H1 (cell line): ENCODE results near the gene RNF13. TPM values are rescaled to one million over a fixed set of nuclear protein-coding genes. Genes with fewer than 3 reads are reported as not detected.

Source experiments
- CTCF ChIA-PET: fragments of 300-600 bp; sonication (Branson Sonifier 250); formaldehyde crosslinking; loops from one replicate; lab custom pipeline; 2021; ENCODE audit not compliant: partially characterized antibody; lab: Charles Lee
- POLR2A ChIA-PET: fragments of 300-600 bp; sonication (Branson Sonifier 250); formaldehyde crosslinking; loops from one replicate; lab custom pipeline; 2021; ENCODE audit warnings: inconsistent platforms; ENCODE audit not compliant: partially characterized antibody; lab: Charles Lee
- DNase-seq, 2 experiments: peaks; one replicate each; pipeline versions ENCODE4 v3.0.0 to v3.0.0-alpha.2; 2010 to 2022; ENCODE audit warnings: low spot score in 2 of 2, low read depth in 1 of 2, mixed read lengths in 1 of 2
- FAIRE-seq: peaks from 2 replicates; lab custom pipeline; 2011; peaks lifted over from hg19 to GRCh38; lab: Jason Lieb, UNC
- H2AFZ ChIP-seq: 2 replicates; pipeline ENCODE4 v1.8.1; 2012; ENCODE audit warnings: low read length, inconsistent platforms
- H2AK5ac ChIP-seq: 2 replicates; pipeline ENCODE4 v1.6.1; 2013; ENCODE audit warnings: low read depth, low read length
- H2BK120ac ChIP-seq: replicated peaks from 2 replicates; pipeline ENCODE3; 2013; ENCODE audit warnings: low read depth, low read length, inconsistent platforms
- H2BK12ac ChIP-seq: 2 replicates; pipeline ENCODE4 v1.6.1; 2013; ENCODE audit warnings: low read depth, low read length
- H2BK15ac ChIP-seq: 2 replicates; pipeline ENCODE4 v1.6.1; 2013; ENCODE audit warnings: low read length
- H2BK20ac ChIP-seq: 2 replicates; pipeline ENCODE4 v1.6.1; 2013; ENCODE audit warnings: low read length
- H2BK5ac ChIP-seq: 2 replicates; pipeline ENCODE4 v1.6.1; 2013; ENCODE audit warnings: low read depth, low read length
- H3K14ac ChIP-seq: 2 replicates; pipeline ENCODE4 v1.6.1; 2013; ENCODE audit warnings: inconsistent platforms; ENCODE audit not compliant: insufficient read length
- H3K18ac ChIP-seq: 2 replicates; pipeline ENCODE4 v1.6.1; 2013; ENCODE audit warnings: low read length; ENCODE audit errors: extremely low read depth
- H3K23ac ChIP-seq: 2 replicates; pipeline ENCODE4 v1.6.1; 2013; ENCODE audit warnings: inconsistent platforms; ENCODE audit not compliant: insufficient read length
- H3K23me2 ChIP-seq: 2 replicates; pipeline ENCODE4 v1.6.1; 2013; ENCODE audit warnings: low read depth, low read length
- H3K27ac ChIP-seq: 2 replicates; pipeline ENCODE4 v1.6.1; 2011; ENCODE audit warnings: low read depth, low read length, inconsistent platforms
- H3K27me3 ChIP-seq, 4 experiments: replicated peaks in 1 of 4; 1 replicate in 1 of 4; 2 replicates in 3 of 4; pipeline versions ENCODE4 v1.6.1 to v1.8.1; 2011 to 2013; ENCODE audit warnings: low read length in 3 of 4, mild to moderate bottlenecking in 3 of 4, inconsistent platforms in 2 of 4, mixed read lengths in 2 of 4, moderate library complexity in 1 of 4; ENCODE audit not compliant: control insufficient read depth in 3 of 4, insufficient read depth in 3 of 4; ENCODE audit errors: extremely low read depth in 1 of 4
- H3K36me3 ChIP-seq, 4 experiments: 2 replicates each; pipeline versions ENCODE4 v1.6.1 to v1.8.1; 2011 to 2013; ENCODE audit warnings: mild to moderate bottlenecking in 4 of 4, low read length in 3 of 4, moderate library complexity in 2 of 4, control low read depth in 1 of 4, inconsistent platforms in 1 of 4; ENCODE audit not compliant: insufficient read depth in 4 of 4, control insufficient read depth in 2 of 4
- H3K4ac ChIP-seq: replicated peaks from 2 replicates; pipeline ENCODE3; 2013; ENCODE audit warnings: low read length, low read depth, mixed read lengths, inconsistent platforms; ENCODE audit not compliant: insufficient read length
- H3K4me1 ChIP-seq, 4 experiments: replicated peaks in 1 of 4; 1 replicate in 1 of 4; 2 replicates in 3 of 4; pipeline versions ENCODE4 v1.6.1 to v1.8.1; 2011 to 2013; ENCODE audit warnings: low read length in 3 of 4, inconsistent platforms in 2 of 4, mixed read lengths in 1 of 4; ENCODE audit not compliant: insufficient read depth in 4 of 4, control insufficient read depth in 3 of 4
- H3K4me2 ChIP-seq, 2 experiments: 2 replicates each; pipeline versions ENCODE4 v1.6.1 to v1.8.1; 2011 to 2013; ENCODE audit warnings: low read depth in 2 of 2, low read length in 2 of 2, control low read depth in 1 of 2, inconsistent platforms in 1 of 2, mild to moderate bottlenecking in 1 of 2; ENCODE audit not compliant: insufficient read depth in 1 of 2
- H3K4me3 ChIP-seq, 4 experiments: fragments of 200-600, 300-600 bp in 1 of 4; sonication (generic), shearing (Covaris generic), sonication (Bioruptor Twin) in 1 of 4; 2 replicates each; pipeline versions ENCODE4 v1.5.1 to v1.8.1; 2011 to 2016; ENCODE audit warnings: low read length in 4 of 4, low read depth in 3 of 4, control low read depth in 2 of 4, inconsistent platforms in 2 of 4, mild to moderate bottlenecking in 2 of 4, mixed read lengths in 1 of 4, moderate library complexity in 1 of 4; ENCODE audit not compliant: insufficient read depth in 2 of 4; ENCODE audit errors: extremely low read depth in 1 of 4
- H3K56ac ChIP-seq: replicated peaks from 2 replicates; pipeline ENCODE3; 2013; ENCODE audit warnings: low read depth, mild to moderate bottlenecking, mixed read lengths, low read length, inconsistent platforms; ENCODE audit not compliant: insufficient read length
- H3K79me1 ChIP-seq: 2 replicates; pipeline ENCODE4 v1.6.1; 2013; ENCODE audit warnings: low read depth, low read length, control low read depth
- H3K79me2 ChIP-seq, 2 experiments: 2 replicates each; pipeline versions ENCODE4 v1.6.1 to v1.8.1; 2012 to 2013; ENCODE audit warnings: low read length in 2 of 2, mild to moderate bottlenecking in 2 of 2, inconsistent platforms in 1 of 2; ENCODE audit not compliant: insufficient read depth in 2 of 2, control insufficient read depth in 1 of 2
- H3K9ac ChIP-seq, 4 experiments: replicated peaks in 1 of 4; 1 replicate in 1 of 4; 2 replicates in 3 of 4; pipeline versions ENCODE4 v1.6.1 to v1.8.1; 2011 to 2013; ENCODE audit warnings: low read depth in 3 of 4, low read length in 3 of 4, control low read depth in 2 of 4, mild to moderate bottlenecking in 2 of 4, moderate library complexity in 2 of 4, inconsistent platforms in 1 of 4; ENCODE audit errors: extremely low read depth in 1 of 4
- H3K9me3 ChIP-seq, 2 experiments: 2 replicates each; pipeline versions ENCODE4 v1.6.1 to v1.8.1; 2012 to 2013; ENCODE audit warnings: mild to moderate bottlenecking in 2 of 2, moderate library complexity in 2 of 2, control low read depth in 1 of 2, inconsistent platforms in 1 of 2, low read depth in 1 of 2, low read length in 1 of 2, mixed read lengths in 1 of 2; ENCODE audit not compliant: insufficient read depth in 2 of 2
- H4K20me1 ChIP-seq, 2 experiments: replicated peaks in 1 of 2; 2 replicates each; pipeline versions ENCODE3 to v1.8.1; 2011 to 2013; ENCODE audit warnings: inconsistent platforms in 2 of 2, low read length in 2 of 2, mild to moderate bottlenecking in 1 of 2; ENCODE audit not compliant: insufficient read depth in 2 of 2, control insufficient read depth in 1 of 2
- H4K5ac ChIP-seq: 2 replicates; pipeline ENCODE4 v1.6.1; 2013; ENCODE audit warnings: low read length, low read depth, mixed read lengths, inconsistent platforms; ENCODE audit not compliant: insufficient read length
- H4K8ac ChIP-seq: 2 replicates; pipeline ENCODE4 v1.8.0; 2013; ENCODE audit warnings: mild to moderate bottlenecking, moderate library complexity, low read length, inconsistent platforms; ENCODE audit not compliant: insufficient read depth; ENCODE audit errors: extremely low read depth
- H4K91ac ChIP-seq: replicated peaks from 2 replicates; pipeline ENCODE3; 2013; ENCODE audit warnings: low read length, mixed read lengths, inconsistent platforms; ENCODE audit not compliant: insufficient read length
- CBX5 ChIP-seq: fragments of 300-800, 300-1000 bp; sonication (generic); IDR thresholded peaks from 2 replicates; pipeline ENCODE4 v1.7.1; 2016; ENCODE audit warnings: antibody characterized with exemption, low read length, low read depth
- CEBPB ChIP-seq: IDR thresholded peaks from 2 replicates; pipeline ENCODE4 v1.6.1; 2012; ENCODE audit warnings: low read depth, low read length
- EP300 ChIP-seq, 2 experiments: IDR thresholded peaks; 1 replicate in 1 of 2; 2 replicates in 1 of 2; pipeline ENCODE4 v1.6.1; 2011 to 2012; ENCODE audit warnings: low read depth in 2 of 2, low read length in 2 of 2, mild to moderate bottlenecking in 2 of 2, borderline replicate concordance in 1 of 2, inconsistent platforms in 1 of 2, moderate library complexity in 1 of 2
- KDM5A ChIP-seq: fragments of 200-600 bp; IDR thresholded peaks from 2 replicates; pipeline ENCODE4 v1.7.1; 2012; ENCODE audit warnings: mild to moderate bottlenecking, low read length, inconsistent platforms, mixed read lengths
- RNF2 ChIP-seq: fragments of 200-900, 300-1000 bp; sonication (generic); IDR thresholded peaks from 2 replicates; pipeline ENCODE4 v1.7.1; 2016; ENCODE audit warnings: borderline replicate concordance, low read depth, mild to moderate bottlenecking, antibody characterized with exemption, low read length; ENCODE audit not compliant: poor library complexity, severe bottlenecking; ENCODE audit errors: missing control alignments
- SUZ12 ChIP-seq: fragments of 200-600 bp; sonication (generic); IDR thresholded peaks from 2 replicates; pipeline ENCODE4 v1.6.1; 2012; ENCODE audit warnings: mild to moderate bottlenecking, inconsistent platforms, low read length, moderate library complexity, mixed read lengths
- WGBS, 2 experiments: shearing (Covaris generic) in 1 of 2; methylation state at CpG; one replicate each; pipeline versions ENCODE4 v1.1.6 to v1.1.7; 2013 to 2015; ENCODE audit warnings: low lambda C conversion rate in 2 of 2, mixed read lengths in 2 of 2, inconsistent platforms in 1 of 2, low coverage in 1 of 2, missing lambda C conversion rate in 1 of 2; ENCODE audit not compliant: insufficient replicate concordance in 2 of 2, insufficient coverage in 1 of 2, insufficient read length in 1 of 2; ENCODE audit errors: extremely low coverage in 1 of 2, missing lambda C conversion rate in 1 of 2; 5-methylcytosine and 5-hydroxymethylcytosine counted together
- polyA plus RNA-seq, 7 experiments: library from polyadenylated mRNA; depleted of rRNA in 3 of 7; stranded (reverse) in 5 of 7; unstranded in 2 of 7; fragments of >200 nt in 5 of 7; fragments of 200-250 nt in 2 of 7; gene quantifications; 1 replicate in 5 of 7; 2 replicates in 1 of 7; 4 replicates in 1 of 7; pipeline versions ENCODE4 v1.2.1 to v1.2.3, GENCODE V29; 2011 to 2013; ENCODE audit warnings: missing spikeins in 2 of 7, mixed read lengths in 2 of 7
- total RNA-seq: library from RNA; stranded (reverse); fragmentation: NEBNext Ultra II Directional; extraction: Animal tissue kit (Norgen Biotek cat#: 25700); gene quantifications from 2 replicates; pipeline ENCODE4 v1.2.1, GENCODE V29; 2021
- TF ChIP-seq, protein P1 (sequence below): IDR thresholded peaks from 2 replicates; pipeline ENCODE4 v1.6.1; 2011; ENCODE audit warnings: low read length, improper control_type of control experiment

RNF13 gene
- total and polyA plus RNA-seq, 2 of the 8 experiments (the other 6 are each of a cell fraction or from before 2014, with no cell fraction given), result 19.4 to 35.4 TPM

DNA sequence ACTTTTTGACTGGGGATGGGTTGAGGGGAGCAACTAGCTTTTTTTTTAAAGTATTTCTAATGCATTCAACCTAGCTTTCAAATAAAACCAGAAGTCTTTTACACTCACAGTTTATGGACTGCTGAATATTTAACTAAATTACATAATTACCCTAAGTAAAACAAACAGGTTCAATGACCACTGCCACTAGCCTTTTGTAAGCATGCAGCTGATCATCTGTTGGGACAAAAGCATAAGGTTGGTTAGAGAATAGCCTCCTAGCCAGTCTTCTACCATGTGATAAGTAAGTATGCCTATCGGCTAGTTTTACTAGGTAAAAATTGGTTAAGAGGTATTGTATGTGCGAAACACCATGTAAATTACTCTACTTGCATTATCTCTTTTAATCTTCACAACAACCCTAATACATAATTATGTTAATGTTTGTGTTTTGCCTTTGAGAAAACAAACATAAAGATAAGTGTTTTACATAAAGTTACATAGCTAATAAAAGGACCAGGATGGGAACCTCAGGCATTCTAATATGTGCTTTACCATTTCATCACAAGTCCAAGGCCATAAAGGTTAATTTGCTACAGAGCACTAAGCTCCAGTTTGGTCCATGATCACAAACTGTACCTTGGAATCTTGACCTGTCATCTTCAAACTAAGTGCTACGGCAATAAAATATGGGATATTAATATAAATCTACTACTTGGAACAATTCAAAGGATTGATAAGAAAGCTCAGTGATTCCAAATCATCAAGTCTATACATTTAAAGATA lies 144.5 kb downstream of the RNF13 start:
- no peak overlapping the region for H2AFZ ChIP-seq
- no peak overlapping the region for H3K9ac ChIP-seq
- peaks cover 0 to 24% (median 2%) of the 10 kb centered on the region in 4 experiments; a peak in 3 of 8 replicates for H3K36me3 ChIP-seq
- no peak overlapping the region for H3K4me2 ChIP-seq
- H3K27me3 ChIP-seq, result no peaks in the 10 kb centered on the region
- CTCF ChIA-PET, result interaction anchor here (0.9 to 2.9 kb wide), 20 partner anchors 8 to 282 kb away, joined by 3 to 21 read pairs (median 4); no protein-coding TSS in a partner anchor
- H2BK15ac ChIP-seq, result no peak overlapping the region
- no peaks in the 10 kb centered on the region for H3K23me2 ChIP-seq
- no peak overlapping the region for H3K4me3 ChIP-seq
- H3K79me1 ChIP-seq, result no peaks in the 10 kb centered on the region
- H2BK5ac ChIP-seq, result no peak overlapping the region
- no peak overlapping the region for H3K56ac ChIP-seq
- peaks cover 0 to 38% of the 10 kb centered on the region in 2 experiments; a peak in 2 of 4 replicates for H3K79me2 ChIP-seq
- no peak overlapping the region for H4K5ac ChIP-seq
- H3K4ac ChIP-seq, result no peak overlapping the region
- WGBS, 2 experiments, result 96% methylated on average over 3 of the region's 3 CpGs; no CpG with 5 or more reads in 1 of the 2 experiments
- no peak for FAIRE-seq
- no peak overlapping the region for H3K14ac ChIP-seq
- no peaks in the 10 kb centered on the region for H3K9me3 ChIP-seq
- H2AK5ac ChIP-seq, result no peak overlapping the region
- POLR2A ChIA-PET, result interaction anchor here (0.9 to 3.0 kb wide), 5 partner anchors 11 to 133 kb away, joined by 3 to 20 read pairs (median 3); partner anchors contain the start of gene PFN2
- no peak overlapping the region for H4K91ac ChIP-seq
- no peak for DNase-seq
- H2BK20ac ChIP-seq, result no peak overlapping the region
- H3K4me1 ChIP-seq, result peaks cover 0 to 4% (median 2%) of the 10 kb centered on the region in 4 experiments; a peak in 3 of 7 replicates
- no peak overlapping the region for H3K18ac ChIP-seq
- no peak overlapping the region for H3K23ac ChIP-seq
- no peak overlapping the region for H2BK120ac ChIP-seq
- H4K20me1 ChIP-seq, result peaks cover 4 to 5% of the 10 kb centered on the region in 2 experiments
- no peak overlapping the region for H4K8ac ChIP-seq
- no peak overlapping the region for H3K27ac ChIP-seq
- H2BK12ac ChIP-seq, result no peak overlapping the region
- TF ChIP-seq EP300 (IDR thresholded peaks at IDR 0.05; ENCODE audit: borderline replicate concordance in 1 of 2, low read depth in 2 of 2, low read length in 2 of 2), result no peak
- TF ChIP-seq, protein P1, sequence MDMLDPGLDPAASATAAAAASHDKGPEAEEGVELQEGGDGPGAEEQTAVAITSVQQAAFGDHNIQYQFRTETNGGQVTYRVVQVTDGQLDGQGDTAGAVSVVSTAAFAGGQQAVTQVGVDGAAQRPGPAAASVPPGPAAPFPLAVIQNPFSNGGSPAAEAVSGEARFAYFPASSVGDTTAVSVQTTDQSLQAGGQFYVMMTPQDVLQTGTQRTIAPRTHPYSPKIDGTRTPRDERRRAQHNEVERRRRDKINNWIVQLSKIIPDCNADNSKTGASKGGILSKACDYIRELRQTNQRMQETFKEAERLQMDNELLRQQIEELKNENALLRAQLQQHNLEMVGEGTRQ, result no peak
- no peak for TF ChIP-seq CBX5
- TF ChIP-seq KDM5A, result no peak
- TF ChIP-seq CEBPB, result no peak
- no peak for TF ChIP-seq RNF2
- no peak for TF ChIP-seq SUZ12
